ENCODE data around the gene TBCA. TPM values are rescaled to one million over a fixed set of nuclear protein-coding genes. Genes with fewer than 3 reads are reported as not detected.

The TBCA gene
- total RNA-seq, 1 donor from 2014 or later = 213 TPM

DNA sequence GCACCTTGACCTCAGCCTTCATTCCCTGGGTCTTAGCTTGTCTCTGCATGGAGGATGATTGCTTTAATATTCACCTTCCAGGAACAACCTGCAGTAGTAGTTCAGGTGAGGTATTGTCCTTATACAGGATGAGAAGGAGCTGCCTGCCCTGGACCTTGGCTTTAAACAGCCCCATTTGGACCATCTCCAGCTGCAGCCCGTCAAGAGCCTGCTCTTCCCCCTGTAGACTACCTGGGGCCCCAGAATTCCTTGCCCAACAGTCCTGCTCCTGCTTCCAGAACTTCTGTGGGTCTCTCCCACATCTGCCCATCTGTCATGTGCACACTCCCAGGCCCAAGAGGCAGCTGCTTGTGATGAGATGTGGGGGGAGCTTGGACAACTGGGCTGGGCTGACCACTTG is 125.5 kb downstream of the TBCA start:
- DNase-seq (ENCODE audit: low spot score in 2 of 2, unreplicated experiment in 2 of 2) = no peak
- Mint-ChIP-seq H3K4me1 (no peaks in the 10 kb centered on the region), H3K36me3 (no peaks in the 10 kb centered on the region), H3K27me3 (ENCODE audit: low read depth) (peaks cover 96% of the 10 kb centered on the region), H3K27ac (no peak overlapping the region), H3K9me3 (peaks cover 4% of the 10 kb centered on the region), H3K4me3 (no peak overlapping the region)
- TF ChIP-seq, protein P1, sequence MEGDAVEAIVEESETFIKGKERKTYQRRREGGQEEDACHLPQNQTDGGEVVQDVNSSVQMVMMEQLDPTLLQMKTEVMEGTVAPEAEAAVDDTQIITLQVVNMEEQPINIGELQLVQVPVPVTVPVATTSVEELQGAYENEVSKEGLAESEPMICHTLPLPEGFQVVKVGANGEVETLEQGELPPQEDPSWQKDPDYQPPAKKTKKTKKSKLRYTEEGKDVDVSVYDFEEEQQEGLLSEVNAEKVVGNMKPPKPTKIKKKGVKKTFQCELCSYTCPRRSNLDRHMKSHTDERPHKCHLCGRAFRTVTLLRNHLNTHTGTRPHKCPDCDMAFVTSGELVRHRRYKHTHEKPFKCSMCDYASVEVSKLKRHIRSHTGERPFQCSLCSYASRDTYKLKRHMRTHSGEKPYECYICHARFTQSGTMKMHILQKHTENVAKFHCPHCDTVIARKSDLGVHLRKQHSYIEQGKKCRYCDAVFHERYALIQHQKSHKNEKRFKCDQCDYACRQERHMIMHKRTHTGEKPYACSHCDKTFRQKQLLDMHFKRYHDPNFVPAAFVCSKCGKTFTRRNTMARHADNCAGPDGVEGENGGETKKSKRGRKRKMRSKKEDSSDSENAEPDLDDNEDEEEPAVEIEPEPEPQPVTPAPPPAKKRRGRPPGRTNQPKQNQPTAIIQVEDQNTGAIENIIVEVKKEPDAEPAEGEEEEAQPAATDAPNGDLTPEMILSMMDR (IDR thresholded peaks at IDR 0.05; ENCODE audit: unreplicated experiment) = no peak

DNA sequence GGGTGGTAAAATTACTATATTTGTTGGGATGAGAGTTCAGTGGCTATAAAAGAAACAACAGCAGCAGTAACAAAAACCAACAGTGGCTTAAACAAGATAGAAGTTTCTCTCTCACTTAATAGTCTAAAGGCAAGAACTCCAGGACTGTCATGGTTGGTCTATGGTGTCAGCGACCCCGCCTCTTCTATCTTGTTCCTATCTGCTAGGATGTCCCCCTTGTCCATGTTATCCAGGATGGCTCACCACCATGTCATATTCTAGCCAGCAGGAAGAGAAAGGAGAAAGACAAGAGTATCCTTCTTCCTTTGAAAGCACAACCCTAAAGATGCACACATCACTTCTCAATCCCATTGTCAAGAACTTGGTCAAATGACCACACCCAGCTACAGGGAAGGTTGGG is 126.4 kb downstream of the TBCA start:
- H3K27ac Mint-ChIP-seq = no peak overlapping the region
- DNase-seq (ENCODE audit: low spot score in 2 of 2, unreplicated experiment in 2 of 2) = no peak
- no peak overlapping the region for H3K4me3 Mint-ChIP-seq
- H3K36me3 Mint-ChIP-seq = no peaks in the 10 kb centered on the region
- no peaks in the 10 kb centered on the region for H3K9me3 Mint-ChIP-seq
- TF ChIP-seq, protein P1 (IDR thresholded peaks at IDR 0.05; ENCODE audit: unreplicated experiment) = no peak
- H3K27me3 Mint-ChIP-seq (ENCODE audit: low read depth) = peaks cover 98% of the 10 kb centered on the region
- H3K4me1 Mint-ChIP-seq = peaks cover 2% of the 10 kb centered on the region

DNA sequence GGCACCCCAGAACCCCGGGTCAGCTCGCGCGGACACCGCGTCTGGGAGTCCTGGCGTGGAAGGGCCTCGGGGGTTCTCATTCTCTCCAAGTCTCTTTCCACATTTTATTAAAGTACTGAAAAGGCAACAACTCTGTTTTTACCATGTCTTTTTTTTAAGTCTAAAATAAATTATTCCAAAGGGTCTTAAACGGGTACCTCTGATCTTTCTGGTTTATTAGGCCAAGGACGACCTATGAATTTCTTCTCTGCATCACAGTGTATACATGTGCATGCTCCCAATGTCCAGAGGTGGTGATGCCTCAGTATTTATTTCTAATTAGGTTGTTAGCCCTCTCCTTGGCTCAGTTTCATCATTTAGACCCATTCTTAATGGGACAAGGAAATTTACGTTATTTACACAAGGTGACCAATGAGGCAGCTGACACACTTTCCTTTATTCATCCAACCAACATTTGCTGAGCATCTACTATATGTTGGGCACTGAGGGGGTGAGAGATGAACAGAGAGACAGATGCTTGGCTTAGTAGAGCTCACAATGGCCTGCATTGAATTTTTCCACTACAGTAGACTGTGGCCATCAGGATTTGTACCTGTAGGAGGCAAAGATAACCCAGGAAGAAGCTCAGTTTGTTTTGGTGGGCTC is 130.0 kb downstream of the TBCA start:
- TF ChIP-seq, protein P1 (IDR thresholded peaks at IDR 0.05; ENCODE audit: unreplicated experiment) = no peak
- no peak overlapping the region for H3K27ac Mint-ChIP-seq
- H3K4me3 Mint-ChIP-seq = peak overlapping the region; percentile 13
- H3K4me1 Mint-ChIP-seq = peaks cover 8% of the 10 kb centered on the region
- no peaks in the 10 kb centered on the region for H3K9me3 Mint-ChIP-seq
- peaks cover 98% of the 10 kb centered on the region for H3K27me3 Mint-ChIP-seq (ENCODE audit: low read depth)
- no peaks in the 10 kb centered on the region for H3K36me3 Mint-ChIP-seq
- DNase-seq (ENCODE audit: low spot score in 2 of 2, unreplicated experiment in 2 of 2) = no peak

DNA sequence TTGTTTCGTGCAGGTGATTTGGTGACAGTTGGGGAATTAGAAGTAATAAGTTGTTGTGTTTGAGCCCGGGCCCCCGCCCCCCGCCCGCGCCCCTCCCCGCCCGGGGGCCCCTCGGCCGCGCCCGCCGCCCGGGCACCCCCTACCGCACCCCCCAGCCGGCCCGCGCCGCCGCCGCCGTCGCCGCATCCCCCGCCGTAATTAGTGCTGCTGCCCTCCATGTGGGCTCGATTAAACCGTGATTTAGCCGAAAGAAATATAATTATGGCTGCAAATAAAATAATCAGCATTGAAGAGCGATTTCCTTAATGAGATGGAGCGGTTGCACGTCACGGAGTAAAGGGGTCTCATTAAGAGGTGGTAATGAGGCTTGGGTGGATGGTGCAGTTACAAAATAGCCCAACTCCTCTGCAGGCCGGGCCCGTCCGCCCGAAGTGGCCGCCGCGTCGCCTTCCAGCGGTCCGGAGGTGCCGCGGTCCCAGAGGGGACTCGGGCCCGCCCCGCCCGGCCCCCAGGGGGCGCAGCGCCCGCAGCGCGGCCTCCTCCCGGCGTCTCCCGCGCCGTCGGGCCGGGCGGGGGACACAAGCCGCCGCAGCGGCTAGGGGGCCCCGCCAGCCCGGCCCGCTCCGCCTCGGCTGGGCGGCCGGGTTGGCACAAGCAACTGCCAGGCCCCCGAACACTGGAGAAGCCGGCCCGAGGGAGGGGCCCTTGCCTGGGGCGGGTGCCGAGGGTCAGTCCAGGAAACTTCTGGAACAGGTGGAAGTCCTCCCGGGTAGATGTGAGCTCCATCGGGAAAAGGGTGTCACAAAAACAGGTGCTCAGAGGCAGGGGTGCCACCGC is 130.8 kb downstream of the TBCA start:
- TF ChIP-seq, protein P1 (IDR thresholded peaks at IDR 0.05; ENCODE audit: unreplicated experiment) = peak; percentile 53
- Mint-ChIP-seq H3K27me3 (ENCODE audit: low read depth) (peaks cover 98% of the 10 kb centered on the region), H3K27ac (no peak overlapping the region), H3K36me3 (no peaks in the 10 kb centered on the region), H3K9me3 (no peaks in the 10 kb centered on the region), H3K4me1 (peaks cover 14% of the 10 kb centered on the region), H3K4me3 (peak overlapping the region; percentile 32)
- DNase-seq (ENCODE audit: low spot score in 2 of 2, unreplicated experiment in 2 of 2) = peak in 1 of 2 experiments; percentile 64

DNA sequence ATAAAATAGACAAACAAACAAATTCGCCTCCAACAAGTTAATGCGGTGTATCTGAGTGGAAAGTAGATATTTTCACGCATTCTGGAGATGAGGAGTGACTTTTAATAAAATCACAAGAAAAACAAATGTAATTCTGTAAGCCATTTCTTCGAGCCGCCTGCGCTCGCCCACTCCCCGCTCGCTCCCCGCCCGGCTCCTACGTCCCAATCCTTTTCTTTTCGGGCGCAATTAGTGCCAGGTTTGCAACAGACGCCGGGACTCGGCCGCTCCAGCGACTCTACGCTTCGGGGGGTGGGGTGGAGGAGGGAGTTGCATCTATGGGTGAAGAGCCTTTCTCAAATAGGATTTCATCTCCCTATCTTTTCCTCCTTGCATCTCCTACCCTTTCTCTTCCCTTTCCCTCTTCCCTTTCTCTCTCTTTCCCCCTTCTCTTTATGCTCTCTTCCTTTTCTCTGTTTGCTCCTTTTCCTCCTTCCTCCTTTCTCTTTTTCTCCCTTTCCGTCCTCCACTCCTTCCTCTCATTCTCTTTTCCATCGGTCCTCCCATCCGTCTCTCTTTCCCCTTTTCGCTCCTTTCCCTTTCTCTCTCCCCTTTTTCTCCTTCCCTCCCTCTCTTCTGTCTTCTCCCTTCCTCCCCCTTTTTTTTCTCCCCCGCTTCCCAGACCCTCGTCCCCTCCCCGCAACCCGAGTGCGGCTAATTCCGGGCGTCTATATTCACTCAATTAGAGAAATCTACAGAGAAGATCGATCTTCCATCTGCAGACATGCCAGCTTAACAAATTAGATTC is 131.6 kb downstream of the TBCA start:
- Mint-ChIP-seq H3K27ac (no peak overlapping the region), H3K27me3 (ENCODE audit: low read depth) (peaks cover 98% of the 10 kb centered on the region), H3K4me1 (peaks cover 17% of the 10 kb centered on the region), H3K4me3 (peak overlapping the region; percentile 34), H3K36me3 (no peaks in the 10 kb centered on the region), H3K9me3 (no peaks in the 10 kb centered on the region)
- DNase-seq (ENCODE audit: low spot score in 2 of 2, unreplicated experiment in 2 of 2) = no peak
- TF ChIP-seq, protein P1 (IDR thresholded peaks at IDR 0.05; ENCODE audit: unreplicated experiment) = no peak
